HG02623 (cell line): Measurements from ENCODE around the gene LRIF1.
"Not testable (repeated sequence)": the region's sequence is repeated elsewhere in the genome, so short reads cannot be mapped to it uniquely, and the experiment has no call there.

Experiments used
- ATAC-seq: cut with Tn5 transposase; IDR thresholded peaks from one replicate; pipeline ENCODE4 v1.9.1; 2021; ENCODE audit warnings: moderate library complexity; ENCODE audit not compliant: unreplicated experiment

The LRIF1 gene, protein sequence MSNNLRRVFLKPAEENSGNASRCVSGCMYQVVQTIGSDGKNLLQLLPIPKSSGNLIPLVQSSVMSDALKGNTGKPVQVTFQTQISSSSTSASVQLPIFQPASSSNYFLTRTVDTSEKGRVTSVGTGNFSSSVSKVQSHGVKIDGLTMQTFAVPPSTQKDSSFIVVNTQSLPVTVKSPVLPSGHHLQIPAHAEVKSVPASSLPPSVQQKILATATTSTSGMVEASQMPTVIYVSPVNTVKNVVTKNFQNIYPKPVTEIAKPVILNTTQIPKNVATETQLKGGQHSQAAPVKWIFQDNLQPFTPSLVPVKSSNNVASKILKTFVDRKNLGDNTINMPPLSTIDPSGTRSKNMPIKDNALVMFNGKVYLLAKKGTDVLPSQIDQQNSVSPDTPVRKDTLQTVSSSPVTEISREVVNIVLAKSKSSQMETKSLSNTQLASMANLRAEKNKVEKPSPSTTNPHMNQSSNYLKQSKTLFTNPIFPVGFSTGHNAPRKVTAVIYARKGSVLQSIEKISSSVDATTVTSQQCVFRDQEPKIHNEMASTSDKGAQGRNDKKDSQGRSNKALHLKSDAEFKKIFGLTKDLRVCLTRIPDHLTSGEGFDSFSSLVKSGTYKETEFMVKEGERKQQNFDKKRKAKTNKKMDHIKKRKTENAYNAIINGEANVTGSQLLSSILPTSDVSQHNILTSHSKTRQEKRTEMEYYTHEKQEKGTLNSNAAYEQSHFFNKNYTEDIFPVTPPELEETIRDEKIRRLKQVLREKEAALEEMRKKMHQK

DNA sequence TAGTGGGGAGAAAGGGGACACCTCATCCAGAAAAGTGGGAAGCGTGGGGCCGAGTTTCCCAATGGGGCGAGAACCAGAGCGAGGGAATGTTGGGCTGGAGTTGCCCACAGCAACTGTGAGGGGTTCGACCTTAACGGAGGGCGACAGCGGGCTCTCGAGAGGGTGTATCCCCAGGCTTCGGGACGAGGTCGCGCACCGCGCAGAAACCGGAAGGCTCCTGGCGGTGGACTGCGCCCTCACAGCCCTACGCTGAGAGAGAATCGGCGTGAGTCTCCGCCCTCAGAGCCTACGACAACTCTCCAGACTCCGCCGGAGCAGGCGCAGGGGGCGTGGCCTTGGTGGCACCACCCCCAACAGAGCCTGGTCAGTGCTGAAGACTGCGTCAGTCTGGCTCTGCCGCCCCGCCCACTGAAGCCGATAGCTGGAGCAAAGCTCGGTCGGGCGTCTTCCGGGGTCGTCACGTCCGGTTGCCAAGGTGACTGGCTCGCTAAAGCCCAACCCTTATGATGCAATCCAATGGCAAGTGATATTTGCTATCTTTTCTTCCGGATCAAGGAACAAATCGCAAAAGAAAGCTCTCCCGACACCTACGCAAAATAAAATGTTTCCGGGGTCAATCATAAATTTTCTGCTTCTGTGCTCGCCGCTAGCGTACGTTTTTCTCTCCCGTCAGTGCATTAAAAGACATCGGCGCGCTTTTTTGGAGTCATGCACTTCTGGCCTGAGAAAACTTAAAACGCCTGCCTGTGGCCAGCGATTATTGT lies at the start of gene LRIF1:
TSS of gene LRIF1 (minus strand) at position 232 of the 764 bp plus-strand sequence. CDS start 234 bp downstream, outside the sequence.
- peak; percentile 94 for ATAC-seq

DNA sequence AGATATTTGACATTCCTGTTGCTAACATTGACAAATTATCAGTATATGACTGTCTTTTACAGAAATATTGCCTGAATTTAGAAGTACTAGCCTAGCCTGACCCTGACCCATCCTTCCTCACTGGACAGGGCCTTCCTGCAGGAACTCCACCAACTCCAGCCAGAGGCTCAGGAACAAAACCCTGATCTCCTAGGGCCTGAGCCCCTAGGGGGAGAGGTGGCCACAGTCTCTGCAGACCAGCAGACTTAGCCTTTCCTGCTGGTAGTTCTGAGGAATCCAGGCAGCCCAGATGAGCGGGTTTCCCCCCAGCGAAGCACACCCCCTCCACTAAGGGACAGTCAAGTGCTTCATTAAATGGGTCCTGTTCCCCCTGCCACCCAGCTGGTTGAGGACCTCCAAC lies 44.3 kb upstream of the LRIF1 start:
- no peak for ATAC-seq

DNA sequence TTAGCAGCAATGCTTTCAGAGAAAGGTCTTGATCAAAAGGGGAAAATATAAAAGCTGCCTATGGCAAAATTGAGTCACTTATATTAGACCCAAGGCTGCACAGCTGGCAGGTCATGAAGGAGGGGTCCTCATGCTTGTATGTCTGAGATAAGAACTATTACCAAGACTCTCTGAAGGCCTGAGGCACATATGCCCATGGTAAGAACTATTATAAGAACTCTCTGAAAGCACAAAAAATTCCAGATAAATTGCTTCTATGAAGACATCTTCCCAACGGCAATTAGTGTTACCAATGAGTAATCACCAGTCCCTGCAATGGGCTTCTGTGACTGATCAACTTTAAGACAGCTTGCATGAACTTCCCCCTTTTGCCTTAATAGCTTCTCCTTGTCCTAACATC lies 42.8 kb upstream of the LRIF1 start:
- ATAC-seq = no peak

DNA sequence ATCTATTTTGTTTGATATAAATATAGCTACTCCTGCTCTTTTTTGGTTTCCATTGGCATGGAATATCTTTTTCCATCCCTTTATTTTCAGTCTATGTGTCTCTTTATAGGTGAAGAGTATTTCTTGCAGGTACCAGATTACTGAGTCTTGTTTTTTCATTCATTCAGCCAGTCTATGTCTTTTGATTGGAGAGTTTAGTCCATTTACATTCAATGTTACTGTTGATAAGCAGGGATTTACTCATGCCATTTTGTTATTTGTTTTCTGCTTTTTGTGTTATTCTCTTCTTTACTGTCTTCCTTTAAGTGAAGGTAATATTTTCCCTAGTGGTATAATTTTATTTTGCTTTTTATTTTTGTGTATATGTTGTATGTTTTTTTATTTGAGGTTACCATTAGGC lies 35.9 kb upstream of the LRIF1 start:
- ATAC-seq = not testable (repeated sequence)

DNA sequence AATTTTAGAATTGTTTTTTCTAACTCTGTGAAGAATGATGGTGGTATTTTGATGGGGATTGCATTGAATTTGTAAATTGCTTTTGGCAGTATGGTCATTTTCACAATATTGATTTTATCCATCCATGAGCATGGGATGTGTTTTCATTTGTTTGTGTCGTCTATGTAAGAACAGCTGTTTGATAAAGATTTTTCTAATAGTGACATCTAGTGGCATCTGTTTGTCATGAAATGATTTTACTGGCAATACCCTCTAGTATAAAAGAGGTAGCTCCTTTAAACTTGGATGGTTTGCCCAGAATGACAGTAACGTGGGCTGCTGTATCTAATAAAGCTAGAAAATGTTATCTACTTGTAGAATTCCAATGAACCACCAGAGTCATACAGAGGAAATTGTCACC lies 28.6 kb upstream of the LRIF1 start:
- not testable (repeated sequence) for ATAC-seq

DNA sequence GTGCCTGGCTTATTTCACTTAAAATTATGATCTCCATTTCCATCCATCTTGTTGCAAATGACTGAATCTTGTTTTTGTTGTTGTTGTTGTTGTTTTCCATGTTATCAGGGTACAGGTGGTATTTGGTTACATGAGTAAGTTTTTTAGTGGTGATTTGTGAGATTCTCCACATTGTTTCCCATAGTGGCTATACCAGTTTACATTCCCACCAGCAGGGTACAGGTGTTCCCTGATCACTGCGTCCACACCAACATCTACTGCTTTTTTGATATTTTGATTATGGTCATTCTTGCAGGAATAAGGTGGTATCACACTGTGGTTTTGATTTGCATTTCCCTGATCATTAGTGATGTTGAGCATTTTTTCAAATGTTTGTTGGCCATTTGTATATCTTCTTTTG lies 27.6 kb upstream of the LRIF1 start:
- not testable (repeated sequence) for ATAC-seq

DNA sequence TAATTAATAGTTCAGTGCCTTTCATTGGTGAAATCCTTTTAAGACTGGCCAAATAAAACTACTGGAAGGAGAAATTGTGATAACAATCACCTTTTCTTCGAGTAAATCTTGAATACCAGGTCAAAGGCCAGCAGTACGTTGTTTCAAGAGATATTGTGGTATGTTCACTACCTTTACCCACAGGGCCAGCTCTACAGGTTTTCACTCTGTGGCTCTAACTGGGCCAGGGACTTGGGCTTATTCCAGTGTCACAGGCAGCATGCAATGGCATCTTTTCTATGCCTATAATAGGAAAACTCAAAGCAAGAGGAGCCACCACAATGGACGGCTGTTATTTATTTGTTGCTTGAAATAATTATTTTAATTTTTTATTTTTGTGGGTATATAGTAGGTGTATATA lies 26.8 kb upstream of the LRIF1 start:
- no peak for ATAC-seq

DNA sequence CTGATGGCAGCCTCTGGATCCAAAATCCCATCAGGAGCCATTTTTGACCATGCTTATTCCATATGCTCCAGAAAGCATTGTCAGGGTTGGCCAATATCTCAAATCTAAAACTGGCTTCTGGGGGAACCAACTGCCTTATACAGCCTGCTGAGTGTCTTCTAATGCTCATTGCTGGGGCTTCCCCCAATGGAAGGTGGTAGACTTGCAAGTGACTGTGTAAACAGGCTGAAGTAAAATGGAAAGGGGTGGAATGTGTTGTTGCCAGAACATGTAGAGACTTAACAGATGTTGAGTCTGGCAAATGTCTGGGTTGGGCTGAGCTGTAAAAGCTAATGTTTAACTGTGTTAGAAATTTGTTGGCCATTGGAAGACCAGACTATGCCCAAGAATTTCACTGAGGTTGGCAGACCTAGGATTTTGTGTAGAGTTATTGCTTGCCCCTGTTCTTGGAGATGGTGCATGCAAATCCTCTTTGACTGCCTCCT lies 22.7 kb upstream of the LRIF1 start:
- no peak for ATAC-seq

DNA sequence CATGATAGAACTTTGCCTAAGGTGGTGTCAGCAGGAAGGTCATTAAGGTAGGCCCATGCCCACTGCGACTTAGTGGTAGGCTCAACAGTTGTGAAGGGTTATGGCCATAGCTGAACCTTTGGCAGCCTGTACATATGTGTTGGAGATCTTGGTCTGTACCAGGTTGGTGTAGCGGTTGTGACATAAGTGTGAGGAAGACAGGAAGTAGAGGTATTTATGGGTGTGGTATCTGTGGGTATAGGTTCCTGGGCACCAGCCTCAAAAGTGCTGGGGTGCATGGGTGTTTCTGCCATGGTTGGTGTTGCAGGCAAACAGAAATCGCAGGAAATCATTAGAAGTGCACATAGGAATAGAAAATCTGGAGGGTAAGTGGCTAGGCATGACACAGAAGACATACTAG lies 18.6 kb upstream of the LRIF1 start:
- ATAC-seq = no peak

DNA sequence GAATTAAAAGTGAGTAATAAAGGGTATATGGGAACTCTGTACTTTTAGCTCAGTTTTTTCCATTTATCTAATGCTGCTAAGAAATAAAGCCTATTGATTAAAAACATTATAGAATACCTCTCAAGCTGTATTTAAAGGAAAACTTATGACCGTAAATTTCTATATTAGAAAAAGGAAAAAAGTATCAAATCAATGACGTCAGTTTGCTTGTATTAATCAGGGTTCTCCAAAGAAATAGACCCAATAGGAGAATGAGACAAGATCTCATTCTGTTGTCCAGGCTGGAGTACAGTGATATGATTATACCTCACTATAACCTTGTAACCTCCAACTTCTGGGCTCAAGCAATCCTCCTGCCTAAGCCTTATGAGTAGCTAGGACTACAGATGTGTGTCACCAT lies 15.4 kb upstream of the LRIF1 start:
- no peak for ATAC-seq

DNA sequence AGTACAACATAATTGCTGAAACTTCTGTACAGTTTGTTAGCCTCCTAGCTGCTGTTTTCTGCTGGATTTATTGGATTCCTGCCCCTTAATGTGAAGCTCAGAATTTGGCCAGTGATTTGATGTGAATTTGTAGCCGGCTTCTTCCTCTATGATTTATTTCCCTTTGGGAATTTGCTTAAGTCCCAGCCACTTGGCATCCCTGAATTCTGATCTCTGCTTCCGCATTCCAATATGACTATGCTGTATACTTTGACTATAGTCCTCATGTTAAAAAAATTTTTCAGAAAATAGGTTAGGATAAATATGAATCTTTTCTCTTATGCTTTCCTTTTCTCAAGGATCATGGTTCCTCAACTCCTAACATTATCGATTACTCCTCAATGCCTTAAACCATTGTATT lies 12.4 kb upstream of the LRIF1 start:
- ATAC-seq = no peak

DNA sequence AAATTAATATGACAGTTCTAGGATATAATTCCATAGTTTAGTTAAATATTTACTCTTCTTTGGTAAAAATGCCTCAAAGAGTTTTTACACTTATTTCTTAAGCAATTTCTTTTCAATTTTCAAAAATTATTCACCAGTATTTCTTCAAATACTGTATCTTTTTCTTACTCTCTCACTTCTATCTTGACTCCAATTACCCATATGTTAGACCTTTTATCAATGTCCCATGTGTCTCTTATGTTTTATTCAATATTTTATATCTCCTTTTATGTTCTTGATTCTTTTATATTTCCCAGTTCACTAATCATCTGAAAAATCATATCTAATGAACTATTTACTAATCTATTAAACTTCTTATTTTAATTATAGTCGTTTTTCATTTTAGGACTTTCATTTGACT lies 11.5 kb upstream of the LRIF1 start:
- no peak for ATAC-seq

DNA sequence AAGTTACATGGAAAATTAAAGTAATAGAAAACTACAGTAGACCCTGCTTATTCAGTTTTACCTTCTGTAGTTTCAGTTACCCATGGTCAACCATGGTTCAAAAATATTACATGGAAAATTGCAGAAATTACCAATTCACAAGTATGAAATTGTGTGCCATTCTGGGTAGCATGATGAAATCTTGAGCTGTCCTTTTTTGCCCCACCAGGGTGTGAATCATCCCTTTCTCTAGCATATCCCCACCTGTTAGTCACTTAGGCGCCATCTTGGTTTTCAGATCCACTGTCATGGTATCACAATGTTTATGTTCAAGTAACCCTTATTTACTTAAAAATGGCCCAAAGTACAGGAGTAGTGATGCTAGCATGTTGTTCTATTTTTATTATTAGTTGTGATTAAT lies 3.5 kb upstream of the LRIF1 start:
- ATAC-seq = no peak

DNA sequence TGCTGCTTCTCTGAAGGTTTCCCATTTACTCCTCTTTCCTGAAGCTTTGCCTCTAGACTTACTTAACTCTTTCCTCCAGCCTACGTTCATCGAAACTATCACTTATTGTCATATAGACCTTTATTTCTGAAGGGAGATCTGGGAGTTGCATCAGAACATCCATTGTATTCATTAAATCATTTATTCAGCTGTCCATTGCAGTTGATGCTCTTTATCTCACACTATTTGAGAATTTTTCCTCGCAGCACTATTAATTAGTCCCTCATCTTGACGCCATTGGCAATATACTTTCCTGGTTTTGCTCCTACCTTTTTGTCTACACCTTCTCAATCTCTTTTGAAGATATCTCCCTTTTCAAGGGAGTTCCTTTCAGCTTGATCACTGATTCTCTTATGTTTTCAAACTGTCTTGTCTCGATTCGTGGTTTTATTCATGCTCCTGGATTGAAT lies 757 bp upstream of the LRIF1 start:
- no peak for ATAC-seq

DNA sequence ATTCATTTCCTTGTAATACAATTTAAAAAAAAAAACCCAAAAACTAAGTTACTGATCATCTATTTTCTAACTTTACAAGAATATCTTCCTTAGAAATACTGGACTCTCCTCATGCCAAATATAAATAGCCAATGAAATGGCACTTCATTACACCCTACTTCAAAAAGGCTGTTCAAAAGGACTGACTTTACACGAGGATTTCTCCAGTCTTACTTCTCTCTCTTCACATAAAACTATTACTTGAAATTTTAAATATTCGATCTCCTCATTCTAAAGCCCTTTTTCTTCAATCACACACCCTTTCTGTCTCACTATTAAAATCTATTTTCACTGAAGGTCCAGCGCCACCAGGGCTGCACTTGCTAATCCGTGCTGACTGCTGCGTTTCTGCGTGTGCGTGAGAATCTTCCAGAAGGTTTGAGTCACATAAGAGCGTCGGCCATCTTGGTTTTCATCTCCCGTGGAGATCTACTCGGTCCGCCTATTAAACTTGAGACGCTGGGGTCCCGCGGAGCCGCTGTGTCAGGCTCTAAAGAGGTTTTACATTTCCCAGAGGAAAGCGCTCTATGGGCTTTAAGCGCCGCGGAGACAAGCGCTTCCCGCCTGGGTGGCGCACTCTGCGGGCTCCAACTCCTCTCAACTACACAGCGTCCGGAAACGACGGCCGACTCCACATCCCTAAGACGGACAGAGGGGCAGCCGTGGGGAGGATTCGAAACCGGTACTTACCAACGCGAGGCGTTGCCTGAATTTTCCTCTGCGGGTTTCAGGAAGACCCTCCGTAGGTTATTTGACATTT lies 631 bp downstream of the LRIF1 start:
- peak; percentile 26 for ATAC-seq

DNA sequence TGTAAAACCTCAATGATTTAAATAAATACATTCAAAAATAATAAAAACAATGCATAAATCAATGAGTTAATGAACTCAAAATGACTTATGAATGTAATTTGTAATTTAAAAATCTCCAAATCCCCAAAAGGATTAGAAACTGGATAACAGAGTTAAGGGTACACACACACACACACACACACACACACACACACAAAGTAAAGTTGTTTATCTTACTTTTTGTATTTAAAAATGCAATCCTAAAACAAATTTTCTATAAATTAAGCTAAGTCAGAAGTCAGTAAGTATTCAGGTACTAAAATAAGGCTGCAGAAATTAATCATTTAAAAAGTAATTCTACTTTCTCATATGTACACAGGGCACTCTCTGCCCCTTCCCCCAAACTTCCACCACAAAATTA lies 1.8 kb downstream of the LRIF1 start:
- no peak for ATAC-seq

DNA sequence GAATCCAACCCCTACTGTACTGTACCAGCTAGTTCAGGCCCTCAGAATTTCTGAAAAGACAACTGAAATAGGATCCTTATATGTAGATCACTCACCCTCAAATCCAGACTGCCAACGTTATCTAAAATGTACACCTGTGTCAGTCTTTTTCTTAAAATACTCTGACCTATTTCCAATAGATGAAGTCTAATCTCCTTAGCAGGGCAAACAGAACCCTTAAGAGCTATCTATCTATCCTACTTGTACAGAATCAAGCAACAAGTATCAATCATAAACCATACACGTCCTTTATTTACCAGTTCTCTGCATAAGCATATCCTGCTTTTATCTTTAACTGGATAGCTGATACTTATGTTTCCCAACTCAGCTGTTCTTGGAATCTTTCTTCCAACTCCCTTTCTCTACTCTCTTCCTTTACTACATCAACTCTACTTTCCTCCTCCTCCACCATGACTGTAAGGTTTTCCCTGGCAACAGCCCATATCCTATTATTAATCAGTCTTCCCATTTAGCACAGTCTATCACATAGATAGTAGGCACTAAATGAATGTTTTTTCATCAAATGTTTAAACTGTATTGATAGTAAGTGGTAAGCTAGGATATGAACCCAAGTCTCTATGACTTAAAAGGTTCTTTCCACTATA lies 2.8 kb downstream of the LRIF1 start:
- ATAC-seq = no peak

DNA sequence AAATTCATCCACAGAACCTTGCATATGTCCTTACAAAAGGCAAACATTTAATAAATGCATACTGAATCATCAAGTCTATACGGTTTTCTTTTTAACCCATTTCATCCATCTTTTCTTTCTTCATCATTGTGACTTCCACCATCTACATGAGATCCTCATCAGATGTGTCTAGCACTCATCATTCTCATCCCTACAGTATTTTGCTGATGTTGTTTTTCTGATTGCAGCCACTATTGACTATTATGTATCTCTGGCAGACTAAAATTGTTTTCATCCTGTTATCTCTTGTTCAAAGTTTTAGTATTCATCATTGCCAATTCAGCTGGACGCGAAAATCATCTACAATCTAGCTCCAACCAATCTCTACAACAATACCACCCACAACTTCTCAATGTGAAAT lies 5.9 kb downstream of the LRIF1 start:
- no peak for ATAC-seq

DNA sequence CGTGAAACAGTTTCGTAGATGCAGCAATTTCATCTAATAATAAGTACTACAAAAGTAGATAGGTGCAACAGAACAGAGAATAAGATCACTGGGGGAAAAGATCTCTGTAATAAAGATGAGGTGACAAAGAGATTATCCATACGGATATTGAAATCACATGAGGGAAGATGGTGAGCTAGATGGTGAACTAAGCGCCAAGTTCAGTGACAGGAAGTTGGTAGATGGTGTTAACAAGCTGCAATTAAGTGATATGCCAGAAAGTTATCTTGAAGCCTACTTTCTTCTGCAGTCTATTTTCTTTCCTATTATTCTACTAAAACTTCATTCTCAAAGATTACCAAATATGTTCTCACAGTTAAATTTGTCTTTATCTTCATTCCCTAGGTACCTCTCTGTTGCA lies 7.1 kb downstream of the LRIF1 start:
- ATAC-seq = no peak

DNA sequence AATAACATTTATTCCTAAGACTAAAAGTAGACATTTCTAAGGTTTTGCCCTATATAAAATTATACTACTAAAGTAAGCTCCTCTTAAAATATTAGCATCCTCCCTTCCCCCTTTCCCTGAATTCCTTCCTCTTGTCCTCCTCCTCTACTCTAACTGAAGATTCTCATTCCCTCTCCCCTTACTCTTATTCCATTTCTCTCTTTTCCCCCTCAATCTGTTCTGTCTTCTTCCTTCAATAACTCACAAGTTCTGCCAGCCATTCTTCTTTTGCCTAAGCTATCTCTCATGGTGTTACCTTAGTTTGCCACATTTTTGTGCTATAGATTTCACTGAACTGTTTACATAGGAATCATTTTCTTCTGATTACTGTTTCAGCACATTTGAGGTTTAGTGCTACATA lies 10.7 kb downstream of the LRIF1 start:
- ATAC-seq = no peak
